ENCODE results near the gene BBOX1. TPM values are rescaled to one million over a fixed set of nuclear protein-coding genes. Genes with fewer than 3 reads are reported as not detected.
A peak's percentile ranks its signal among the peaks of the same experiment; 100 is the strongest.
"Not testable (repeated sequence)": the region's sequence is repeated elsewhere in the genome, so short reads cannot be mapped to it uniquely, and the experiment has no call there.

Gene BBOX1
- total and polyA plus RNA-seq, 2 of the 8 experiments (the other 6 are each of a cell fraction or from before 2014, with no cell fraction given): not detected

- WGBS, 2 experiments (ENCODE audit: extremely low coverage in 1 of 2, insufficient coverage in 1 of 2, insufficient read length in 1 of 2, insufficient replicate concordance in 2 of 2, low coverage in 1 of 2, low lambda C conversion rate in 2 of 2, missing lambda C conversion rate in 1 of 2): 89% methylated on average over 7 of the region's 8 CpGs; no CpG with 5 or more reads in 1 of the 2 experiments
Measured at GRCh38 chr11:27135924-27136329, 95.3 kb downstream of the BBOX1 start.

More at GRCh38 chr11:27135924-27136329, 95.3 kb downstream of the BBOX1 start:
- H4K91ac ChIP-seq (replicated peaks; ENCODE audit: insufficient read length, low read length); H3K4me1 ChIP-seq (replicated peaks in 1 of 4; ENCODE audit: control insufficient read depth in 3 of 4, insufficient read depth in 4 of 4, low read length in 3 of 4); H3K9me3 ChIP-seq (ENCODE audit: insufficient read depth in 2 of 2, low read depth in 1 of 2, low read length in 1 of 2); H3K36me3 ChIP-seq (ENCODE audit: control insufficient read depth in 2 of 4, insufficient read depth in 4 of 4, low read length in 3 of 4); DNase-seq (ENCODE audit: low read depth in 1 of 2, low spot score in 2 of 2); H3K23me2 ChIP-seq (ENCODE audit: low read depth, low read length); H3K9ac ChIP-seq (replicated peaks in 1 of 4; ENCODE audit: extremely low read depth in 1 of 4, low read depth in 3 of 4, low read length in 3 of 4); POLR2A ChIA-PET (ENCODE audit: partially characterized antibody); H2AFZ ChIP-seq (ENCODE audit: low read length); H2BK5ac ChIP-seq (ENCODE audit: low read depth, low read length); H4K5ac ChIP-seq (ENCODE audit: insufficient read length, low read depth, low read length); H3K4me3 ChIP-seq (ENCODE audit: extremely low read depth in 1 of 4, insufficient read depth in 2 of 4, low read depth in 3 of 4, low read length in 4 of 4); H3K14ac ChIP-seq (ENCODE audit: insufficient read length); H4K20me1 ChIP-seq (replicated peaks in 1 of 2; ENCODE audit: control insufficient read depth in 1 of 2, insufficient read depth in 2 of 2, low read length in 2 of 2); H2BK15ac ChIP-seq (ENCODE audit: low read length); H3K27ac ChIP-seq (ENCODE audit: low read depth, low read length); H3K27me3 ChIP-seq (replicated peaks in 1 of 4; ENCODE audit: control insufficient read depth in 3 of 4, extremely low read depth in 1 of 4, insufficient read depth in 3 of 4, low read length in 3 of 4); FAIRE-seq; H3K4me2 ChIP-seq (ENCODE audit: insufficient read depth in 1 of 2, low read depth in 2 of 2, low read length in 2 of 2); H2BK20ac ChIP-seq (ENCODE audit: low read length); H3K79me2 ChIP-seq (ENCODE audit: control insufficient read depth in 1 of 2, insufficient read depth in 2 of 2, low read length in 2 of 2); H2BK12ac ChIP-seq (ENCODE audit: low read depth, low read length); H3K23ac ChIP-seq (ENCODE audit: insufficient read length); H2AK5ac ChIP-seq (ENCODE audit: low read depth, low read length); H2BK120ac ChIP-seq (replicated peaks; ENCODE audit: low read depth, low read length); H3K56ac ChIP-seq (replicated peaks; ENCODE audit: insufficient read length, low read depth, low read length); H3K18ac ChIP-seq (ENCODE audit: extremely low read depth, low read length); CTCF ChIA-PET (ENCODE audit: partially characterized antibody); H3K79me1 ChIP-seq (ENCODE audit: low read depth, low read length); H4K8ac ChIP-seq (ENCODE audit: extremely low read depth, insufficient read depth, low read length); H3K4ac ChIP-seq (replicated peaks; ENCODE audit: insufficient read length, low read depth, low read length): not testable (repeated sequence)
- TF ChIP-seq EP300 (IDR thresholded peaks at IDR 0.05; ENCODE audit: borderline replicate concordance in 1 of 2, low read depth in 2 of 2, low read length in 2 of 2) (peak in 1 of 2 experiments; percentile 96; a peak in 1 of 3 replicates), TEAD4 (IDR thresholded peaks at IDR 0.05; ENCODE audit: low read depth, low read length) (0 out of 2 replicates have a peak, but pooled peaks have one; percentile 24)

Data from H1 (cell line).